ENCODE results near the gene RAD51B. TPM values are rescaled to one million over a fixed set of nuclear protein-coding genes. Genes with fewer than 3 reads are reported as not detected.
A peak's percentile ranks its signal among the peaks of the same experiment; 100 is the strongest.

Gene RAD51B
- total RNA-seq, 2 donors from 2014 or later: 9.3 to 12.1 TPM

DNA sequence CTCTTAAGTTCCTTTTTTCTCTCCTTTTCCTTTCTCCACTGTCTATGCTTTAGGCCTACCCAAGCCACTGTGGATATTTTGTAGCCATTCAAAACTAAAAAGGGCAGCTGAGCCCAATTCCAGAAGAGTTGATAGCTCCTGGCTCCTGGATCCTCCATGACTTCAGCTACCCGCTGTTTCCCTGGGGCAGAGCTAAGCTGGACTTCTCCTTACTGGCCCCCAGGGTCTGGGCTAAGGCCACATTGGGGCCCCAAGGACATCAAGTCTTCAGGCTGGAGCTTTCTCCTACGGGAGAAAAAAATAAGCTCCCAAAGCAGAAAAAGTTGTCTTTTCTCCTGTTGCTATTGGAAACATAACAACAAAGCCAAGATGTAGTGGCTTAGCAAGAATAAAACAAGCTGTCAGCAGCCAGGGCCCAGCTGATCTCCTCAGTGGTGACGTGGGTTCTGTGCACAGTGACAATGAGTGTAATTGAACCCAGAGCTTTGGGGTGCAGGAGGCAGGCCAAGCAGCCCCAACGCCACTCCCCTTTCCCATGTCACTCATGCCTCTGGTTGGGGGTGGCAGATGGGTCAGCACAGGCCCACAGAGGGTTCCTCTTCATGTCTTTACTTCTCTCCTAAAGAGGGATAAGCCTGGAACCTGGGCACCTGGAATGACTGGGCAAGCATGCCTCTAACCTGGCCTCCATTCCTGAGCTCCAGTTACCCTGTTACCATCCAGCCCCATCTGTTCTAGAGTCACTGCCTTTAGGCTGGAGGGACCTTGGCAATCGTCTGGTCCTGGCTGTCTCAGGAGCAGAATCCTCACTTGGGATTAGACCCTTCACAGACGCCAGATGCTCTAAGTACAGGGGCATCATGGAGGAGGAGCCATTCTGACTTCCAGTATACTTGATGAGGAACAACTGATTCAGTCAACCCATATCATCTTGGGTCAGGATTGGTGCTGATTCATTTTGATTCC is 802.1 kb downstream of the RAD51B start:
- H3K9me3 ChIP-seq: peaks cover 15% of the 10 kb centered on the region
- TF ChIP-seq CTCF (IDR thresholded peaks at IDR 0.05): no peak
- ATAC-seq (ENCODE audit: insufficient number of reproducible peaks, low FRiP score, low read depth) (peak; percentile 42), DNase-seq (ENCODE audit: low spot score) (no peak)
- peak overlapping the region in 1 of 2 donors; percentile 54 for H3K27ac ChIP-seq
- no peaks in the 10 kb centered on the region for H3K36me3 ChIP-seq
- no peaks in the 10 kb centered on the region for H3K27me3 ChIP-seq (replicated peaks; ENCODE audit: insufficient read depth)
- no peak overlapping the region for H3K4me3 ChIP-seq
- peaks cover 0 to 27% of the 10 kb centered on the region in 2 donors for H3K4me1 ChIP-seq (ENCODE audit: control insufficient read depth in 1 of 2, low read depth in 2 of 2)

GRCh38 chr14:68622856-68623255 is 803.3 kb downstream of the RAD51B start:
- no peaks in the 10 kb centered on the region for H3K27me3 ChIP-seq (replicated peaks; ENCODE audit: insufficient read depth)
- DNase-seq (ENCODE audit: low spot score) (no peak), ATAC-seq (ENCODE audit: insufficient number of reproducible peaks, low FRiP score, low read depth) (no peak)
- H3K36me3 ChIP-seq: no peaks in the 10 kb centered on the region
- peaks cover 0 to 37% of the 10 kb centered on the region in 2 donors for H3K4me1 ChIP-seq (ENCODE audit: control insufficient read depth in 1 of 2, low read depth in 2 of 2)
- no peak for TF ChIP-seq CTCF (IDR thresholded peaks at IDR 0.05)
- H3K27ac ChIP-seq: no peak overlapping the region
- H3K9me3 ChIP-seq: peaks cover 3% of the 10 kb centered on the region
- H3K4me3 ChIP-seq: no peak overlapping the region

GRCh38 chr14:68623307-68623706 is 803.7 kb downstream of the RAD51B start:
- Histone ChIP-seq H3K4me3 (no peak overlapping the region), H3K27ac (no peak overlapping the region), H3K36me3 (no peaks in the 10 kb centered on the region), H3K4me1 (ENCODE audit: control insufficient read depth in 1 of 2, low read depth in 2 of 2) (peaks cover 0 to 42% of the 10 kb centered on the region in 2 donors), H3K9me3 (no peaks in the 10 kb centered on the region), H3K27me3 (replicated peaks; ENCODE audit: insufficient read depth) (no peaks in the 10 kb centered on the region)
- no peak for ATAC-seq (ENCODE audit: insufficient number of reproducible peaks, low FRiP score, low read depth)
- no peak for TF ChIP-seq CTCF (IDR thresholded peaks at IDR 0.05)
- no peak for DNase-seq (ENCODE audit: low spot score)

DNA sequence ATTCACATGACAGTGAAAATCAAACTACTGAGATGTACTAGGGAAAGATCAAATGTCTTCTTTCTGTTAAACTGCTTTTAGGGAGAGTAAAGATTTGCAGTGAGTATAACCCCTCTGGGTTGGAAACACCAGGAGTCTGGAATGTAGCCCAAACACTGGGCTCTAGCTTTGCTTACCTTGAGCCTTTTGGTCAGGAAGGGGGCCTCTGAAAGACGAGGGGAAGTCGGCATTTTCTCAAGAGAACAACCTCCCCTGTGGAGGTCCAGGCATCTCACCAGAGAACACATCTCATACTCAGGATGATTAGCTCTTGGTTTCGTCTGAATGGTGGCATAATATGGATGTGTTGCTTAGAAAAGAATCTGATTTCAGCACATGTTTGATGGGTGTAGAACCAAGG is 804.2 kb downstream of the RAD51B start:
- H3K4me1 ChIP-seq (ENCODE audit: control insufficient read depth in 1 of 2, low read depth in 2 of 2): peaks cover 0 to 42% of the 10 kb centered on the region in 2 donors
- no peak overlapping the region for H3K27ac ChIP-seq
- ATAC-seq (ENCODE audit: insufficient number of reproducible peaks, low FRiP score, low read depth) (no peak), DNase-seq (ENCODE audit: low spot score) (no peak)
- H3K4me3 ChIP-seq: no peak overlapping the region
- H3K27me3 ChIP-seq (replicated peaks; ENCODE audit: insufficient read depth): no peaks in the 10 kb centered on the region
- no peak for TF ChIP-seq CTCF (IDR thresholded peaks at IDR 0.05)
- no peaks in the 10 kb centered on the region for H3K36me3 ChIP-seq
- no peaks in the 10 kb centered on the region for H3K9me3 ChIP-seq

GRCh38 chr14:68624541-68625220 is 805.1 kb downstream of the RAD51B start:
- peaks cover 0 to 39% of the 10 kb centered on the region in 2 donors for H3K4me1 ChIP-seq (ENCODE audit: control insufficient read depth in 1 of 2, low read depth in 2 of 2)
- H3K9me3 ChIP-seq: no peaks in the 10 kb centered on the region
- no peak overlapping the region for H3K4me3 ChIP-seq
- no peak overlapping the region for H3K27ac ChIP-seq
- DNase-seq (ENCODE audit: low spot score): no peak
- no peak for TF ChIP-seq CTCF (IDR thresholded peaks at IDR 0.05)
- no peaks in the 10 kb centered on the region for H3K36me3 ChIP-seq
- no peak for ATAC-seq (ENCODE audit: insufficient number of reproducible peaks, low FRiP score, low read depth)
- H3K27me3 ChIP-seq (replicated peaks; ENCODE audit: insufficient read depth): no peaks in the 10 kb centered on the region

Data from thoracic aorta (tissue), 2 donors.